Measurements from ENCODE around the gene FZD8. TPM values are rescaled to one million over a fixed set of nuclear protein-coding genes. Genes with fewer than 3 reads are reported as not detected.

The FZD8 gene
- polyA plus RNA-seq, 1 of the 3 experiments (the other 2 are of a cell fraction) = 1.4 TPM

DNA sequence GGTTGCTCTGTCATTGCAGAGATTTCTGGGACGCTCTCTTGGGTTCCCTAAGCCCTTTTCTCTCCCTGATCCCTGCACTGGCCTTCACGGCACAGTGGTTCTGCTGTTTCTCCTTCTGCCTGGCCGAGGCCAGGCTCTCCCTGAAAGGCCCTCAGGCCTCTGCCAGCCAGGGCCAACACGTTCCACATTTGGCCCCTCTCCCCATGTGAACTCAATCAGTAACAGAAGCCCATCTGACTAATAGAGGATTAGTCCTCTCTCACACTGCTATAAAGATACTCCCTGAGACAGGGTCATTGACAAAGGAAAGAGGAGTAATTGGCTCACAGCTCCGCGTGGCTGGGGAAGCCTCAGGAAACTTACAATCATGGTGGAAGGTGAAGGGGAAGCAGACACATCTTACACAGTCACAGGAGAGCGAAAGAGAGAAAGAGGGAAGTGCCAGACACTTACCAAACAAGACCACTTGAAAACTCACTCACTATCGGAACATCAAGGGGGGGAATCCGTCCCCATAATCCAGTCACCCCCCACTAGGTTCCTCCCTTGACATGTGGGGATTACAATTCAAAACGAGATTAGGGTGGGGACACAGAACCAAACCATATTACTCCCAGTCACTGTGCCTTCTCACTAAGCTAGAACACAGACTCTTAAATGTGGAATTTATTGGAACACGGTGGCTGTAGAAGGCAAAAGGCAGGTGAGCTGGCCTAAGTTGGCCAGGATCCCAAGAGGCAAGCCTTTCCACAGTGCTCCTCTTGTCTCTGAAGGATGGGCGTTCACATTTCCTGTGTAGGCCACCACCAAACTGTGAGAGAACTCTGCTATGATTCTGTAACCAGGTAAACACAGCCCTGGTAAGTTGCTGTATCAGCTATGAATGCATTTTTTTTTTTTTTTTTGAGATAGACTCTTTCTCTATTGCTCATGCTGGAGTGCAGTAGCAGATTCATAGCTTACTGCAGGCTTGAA is 8.8 kb downstream of the FZD8 start (continued):
- TF ChIP-seq CTCF (IDR thresholded peaks at IDR 0.05) (no peak), SIN3A (IDR thresholded peaks at IDR 0.05; ENCODE audit: borderline replicate concordance, low read depth, low read length) (no peak), FOXM1 (IDR thresholded peaks at IDR 0.05; ENCODE audit: low read depth) (no peak)
- TF ChIP-seq, protein P1, sequence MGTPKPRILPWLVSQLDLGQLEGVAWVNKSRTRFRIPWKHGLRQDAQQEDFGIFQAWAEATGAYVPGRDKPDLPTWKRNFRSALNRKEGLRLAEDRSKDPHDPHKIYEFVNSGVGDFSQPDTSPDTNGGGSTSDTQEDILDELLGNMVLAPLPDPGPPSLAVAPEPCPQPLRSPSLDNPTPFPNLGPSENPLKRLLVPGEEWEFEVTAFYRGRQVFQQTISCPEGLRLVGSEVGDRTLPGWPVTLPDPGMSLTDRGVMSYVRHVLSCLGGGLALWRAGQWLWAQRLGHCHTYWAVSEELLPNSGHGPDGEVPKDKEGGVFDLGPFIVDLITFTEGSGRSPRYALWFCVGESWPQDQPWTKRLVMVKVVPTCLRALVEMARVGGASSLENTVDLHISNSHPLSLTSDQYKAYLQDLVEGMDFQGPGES (IDR thresholded peaks at IDR 0.05; ENCODE audit: low read depth, low read length) = no peak

GRCh38 chr10:35632027-35632426 is 10.1 kb downstream of the FZD8 start:
- Histone ChIP-seq H3K27ac (ENCODE audit: low read depth in 2 of 2, low read length in 1 of 2) (no peak overlapping the region), H3K4me2 (no peak overlapping the region), H3K36me3 (replicated peaks in 1 of 2; ENCODE audit: control insufficient read depth in 1 of 2, insufficient read depth in 2 of 2, low read length in 1 of 2) (no peaks in the 10 kb centered on the region), H3K4me3 (ENCODE audit: low read depth in 2 of 2, low read length in 1 of 2) (no peak overlapping the region), H3F3A (replicated peaks; ENCODE audit: insufficient read depth) (peaks cover 24% of the 10 kb centered on the region), H3K79me2 (ENCODE audit: insufficient read depth) (no peaks in the 10 kb centered on the region), H3K27me3 (ENCODE audit: insufficient read depth) (no peaks in the 10 kb centered on the region), H4K20me1 (ENCODE audit: insufficient read depth) (no peaks in the 10 kb centered on the region; the same call in 1 of the 2 replicates), H3K9me2 (no peaks in the 10 kb centered on the region), H2AFZ (ENCODE audit: low read depth) (no peak overlapping the region), H3K4me1 (ENCODE audit: control insufficient read depth in 1 of 2, insufficient read depth in 2 of 2, low read depth in 1 of 2, low read length in 1 of 2) (peaks cover 0 to 7% of the 10 kb centered on the region in 2 experiments; a peak in 1 of 4 replicates), H3K9ac (no peak overlapping the region), H3K9me3 (no peaks in the 10 kb centered on the region)
- CTCF ChIA-PET = interaction anchor here (0.8 to 1.5 kb wide), 2 partner anchors 393 to 1147 kb away, joined by 3 to 6 read pairs; no protein-coding TSS in a partner anchor
- POLR2A ChIA-PET = no interaction called here
- no peak for DNase-seq
- TF ChIP-seq FOSL2 (IDR thresholded peaks at IDR 0.05; ENCODE audit: borderline replicate concordance, low read depth) (no peak), CTCF (IDR thresholded peaks at IDR 0.05) (0 out of 2 replicates have a peak, but pooled peaks have one; percentile 12)

DNA sequence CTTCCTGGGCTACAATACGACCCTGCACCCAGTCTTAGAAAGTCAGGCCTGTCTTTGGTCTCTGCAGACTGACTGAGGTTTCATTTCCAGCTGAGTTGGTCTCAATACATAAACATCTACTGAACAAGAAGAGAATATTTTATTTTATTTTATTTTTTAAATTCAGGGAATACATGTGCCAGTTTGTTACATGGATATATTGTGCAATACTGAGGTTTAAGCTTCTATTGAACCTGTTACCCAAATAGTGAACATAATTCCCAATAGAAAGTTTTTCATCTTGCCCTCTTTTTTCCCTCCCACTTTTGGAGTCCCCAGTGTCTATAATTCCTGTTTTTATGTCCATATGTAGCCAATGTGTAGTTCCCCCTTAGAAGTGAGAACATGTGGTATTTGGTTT is 10.7 kb downstream of the FZD8 start:
- Histone ChIP-seq H3K4me2 (no peak overlapping the region), H3K9ac (no peak overlapping the region), H4K20me1 (ENCODE audit: insufficient read depth) (no peaks in the 10 kb centered on the region), H3K9me2 (no peaks in the 10 kb centered on the region), H3K27ac (ENCODE audit: low read depth in 2 of 2, low read length in 1 of 2) (no peak overlapping the region), H3K27me3 (ENCODE audit: insufficient read depth) (no peaks in the 10 kb centered on the region), H2AFZ (ENCODE audit: low read depth) (no peak overlapping the region), H3K4me3 (ENCODE audit: low read depth in 2 of 2, low read length in 1 of 2) (no peak overlapping the region), H3K4me1 (ENCODE audit: control insufficient read depth in 1 of 2, insufficient read depth in 2 of 2, low read depth in 1 of 2, low read length in 1 of 2) (peaks cover 0 to 6% of the 10 kb centered on the region in 2 experiments; a peak in 1 of 4 replicates), H3K36me3 (replicated peaks in 1 of 2; ENCODE audit: control insufficient read depth in 1 of 2, insufficient read depth in 2 of 2, low read length in 1 of 2) (no peaks in the 10 kb centered on the region), H3K79me2 (ENCODE audit: insufficient read depth) (no peaks in the 10 kb centered on the region), H3F3A (replicated peaks; ENCODE audit: insufficient read depth) (peaks cover 21% of the 10 kb centered on the region), H3K9me3 (no peaks in the 10 kb centered on the region)
- ChIA-PET POLR2A (no interaction called here), CTCF (no interaction called here)
- no peak for TF ChIP-seq TCF12 (IDR thresholded peaks at IDR 0.05)
- TF ChIP-seq USF1 (IDR thresholded peaks at IDR 0.05; ENCODE audit: borderline replicate concordance, low read depth) = no peak
- no peak for TF ChIP-seq CHD2 (IDR thresholded peaks at IDR 0.05; ENCODE audit: low read length, partially characterized antibody)
- TF ChIP-seq, protein P2, sequence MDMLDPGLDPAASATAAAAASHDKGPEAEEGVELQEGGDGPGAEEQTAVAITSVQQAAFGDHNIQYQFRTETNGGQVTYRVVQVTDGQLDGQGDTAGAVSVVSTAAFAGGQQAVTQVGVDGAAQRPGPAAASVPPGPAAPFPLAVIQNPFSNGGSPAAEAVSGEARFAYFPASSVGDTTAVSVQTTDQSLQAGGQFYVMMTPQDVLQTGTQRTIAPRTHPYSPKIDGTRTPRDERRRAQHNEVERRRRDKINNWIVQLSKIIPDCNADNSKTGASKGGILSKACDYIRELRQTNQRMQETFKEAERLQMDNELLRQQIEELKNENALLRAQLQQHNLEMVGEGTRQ (IDR thresholded peaks at IDR 0.05; ENCODE audit: borderline replicate concordance, low read depth, low read length) = no peak
- TF ChIP-seq, protein P1 (IDR thresholded peaks at IDR 0.05; ENCODE audit: low read depth, low read length) = no peak
- no peak for TF ChIP-seq RAD21 (IDR thresholded peaks at IDR 0.05; ENCODE audit: low read length)
- TF ChIP-seq YY1 (IDR thresholded peaks at IDR 0.05; ENCODE audit: low read depth) = no peak
- WGBS (ENCODE audit: low lambda C conversion rate) = 100% methylated on average over 1 of the region's 1 CpG
- no peak for DNase-seq

Data from SK-N-SH (cell line).